Neural progenitor cell (in vitro differentiated cells): ENCODE results near the gene DOCK9.

ENCODE experiments used
- EZH2 ChIP-seq: fragments of 200-600 bp; sonication (generic); IDR thresholded peaks from 2 replicates; pipeline ENCODE4 v1.6.1; 2017; ENCODE audit warnings: antibody characterized with exemption, mild to moderate bottlenecking, moderate library complexity
- EZH2phosphoT487 ChIP-seq: fragments of 200-600 bp; sonication (generic); IDR thresholded peaks from 2 replicates; pipeline ENCODE4 v1.6.1; 2017; ENCODE audit warnings: antibody characterized with exemption
- TF ChIP-seq, protein P1 (sequence below): fragments of 200-600 bp; sonication (generic); IDR thresholded peaks from 2 replicates; pipeline ENCODE4 v1.5.1; 2017; ENCODE audit warnings: antibody characterized with exemption, mild to moderate bottlenecking

DNA sequence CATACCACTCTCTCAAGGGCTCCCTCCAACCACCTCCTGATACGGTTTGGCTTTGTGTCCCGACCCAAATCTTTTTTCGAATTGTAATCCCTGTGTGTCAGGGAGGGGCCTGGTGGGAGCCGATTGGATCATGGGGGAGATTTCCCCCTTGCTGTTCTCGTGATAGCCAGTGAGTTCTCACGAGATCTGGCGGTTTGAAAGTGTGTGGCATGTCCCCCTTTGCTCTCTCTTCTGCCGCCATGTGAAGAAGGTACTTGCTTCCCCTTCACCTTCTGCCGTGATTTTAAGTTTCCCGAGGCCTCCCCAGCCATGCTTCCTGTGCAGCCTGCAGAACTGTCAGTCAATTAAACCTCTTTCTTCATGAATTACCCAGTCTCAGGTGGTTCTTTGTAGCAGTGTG is 190.7 kb downstream of the DOCK9 start:
- TF ChIP-seq, protein P1, sequence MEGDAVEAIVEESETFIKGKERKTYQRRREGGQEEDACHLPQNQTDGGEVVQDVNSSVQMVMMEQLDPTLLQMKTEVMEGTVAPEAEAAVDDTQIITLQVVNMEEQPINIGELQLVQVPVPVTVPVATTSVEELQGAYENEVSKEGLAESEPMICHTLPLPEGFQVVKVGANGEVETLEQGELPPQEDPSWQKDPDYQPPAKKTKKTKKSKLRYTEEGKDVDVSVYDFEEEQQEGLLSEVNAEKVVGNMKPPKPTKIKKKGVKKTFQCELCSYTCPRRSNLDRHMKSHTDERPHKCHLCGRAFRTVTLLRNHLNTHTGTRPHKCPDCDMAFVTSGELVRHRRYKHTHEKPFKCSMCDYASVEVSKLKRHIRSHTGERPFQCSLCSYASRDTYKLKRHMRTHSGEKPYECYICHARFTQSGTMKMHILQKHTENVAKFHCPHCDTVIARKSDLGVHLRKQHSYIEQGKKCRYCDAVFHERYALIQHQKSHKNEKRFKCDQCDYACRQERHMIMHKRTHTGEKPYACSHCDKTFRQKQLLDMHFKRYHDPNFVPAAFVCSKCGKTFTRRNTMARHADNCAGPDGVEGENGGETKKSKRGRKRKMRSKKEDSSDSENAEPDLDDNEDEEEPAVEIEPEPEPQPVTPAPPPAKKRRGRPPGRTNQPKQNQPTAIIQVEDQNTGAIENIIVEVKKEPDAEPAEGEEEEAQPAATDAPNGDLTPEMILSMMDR = no peak
- TF ChIP-seq EZH2 = no peak
- TF ChIP-seq EZH2phosphoT487 = no peak
